ENCODE results near the gene RPS15. TPM values are rescaled to one million over a fixed set of nuclear protein-coding genes. Genes with fewer than 3 reads are reported as not detected.
A peak's percentile ranks its signal among the peaks of the same experiment; 100 is the strongest.

Gene RPS15
- total and polyA plus RNA-seq, 10 of the 15 experiments (the other 5 are each of a cell fraction or from before 2014, with no cell fraction given): 559 to 3,158 (median 1,413) TPM

DNA sequence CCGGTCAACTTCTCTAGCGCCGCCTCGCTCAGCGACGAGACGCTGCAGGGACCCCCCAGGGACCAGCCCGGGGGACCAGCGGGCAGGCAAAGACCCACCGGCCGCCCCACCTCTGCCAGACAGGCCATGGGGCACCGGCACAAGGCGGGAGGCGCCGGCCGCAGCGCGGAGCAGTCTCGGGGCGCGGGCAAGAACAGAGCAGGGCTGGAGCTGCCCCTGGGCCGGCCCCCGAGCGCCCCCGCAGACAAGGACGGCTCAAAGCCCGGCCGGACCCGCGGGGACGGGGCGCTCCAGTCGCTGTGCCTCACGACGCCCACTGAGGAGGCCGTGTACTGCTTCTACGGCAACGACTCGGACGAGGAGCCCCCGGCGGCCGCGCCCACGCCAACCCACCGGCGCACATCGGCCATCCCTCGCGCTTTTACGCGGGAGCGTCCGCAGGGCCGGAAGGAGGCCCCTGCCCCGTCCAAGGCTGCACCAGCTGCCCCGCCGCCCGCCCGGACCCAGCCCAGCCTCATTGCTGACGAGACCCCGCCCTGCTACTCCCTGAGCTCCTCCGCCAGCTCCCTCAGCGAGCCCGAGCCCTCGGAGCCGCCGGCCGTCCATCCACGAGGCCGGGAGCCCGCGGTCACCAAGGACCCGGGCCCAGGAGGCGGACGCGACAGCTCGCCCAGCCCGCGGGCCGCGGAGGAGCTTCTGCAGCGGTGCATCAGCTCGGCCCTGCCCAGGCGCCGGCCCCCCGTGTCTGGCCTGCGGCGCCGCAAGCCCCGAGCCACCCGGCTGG, 29.5 kb downstream of the RPS15 start:
- H3K4me1 ChIP-seq (ENCODE audit: control insufficient read depth, insufficient read depth, low read length): peaks cover 7% of the 10 kb centered on the region
- no peaks in the 10 kb centered on the region for H3K9me3 ChIP-seq (replicated peaks; ENCODE audit: control insufficient read depth, insufficient read depth, low read length)
- DNase-seq (ENCODE audit: low read depth, low spot score) (no peak), FAIRE-seq (no peak), ATAC-seq (no peak)
- no peak overlapping the region for H3K4me2 ChIP-seq (ENCODE audit: control insufficient read depth, insufficient read depth)
- H3K27me3 ChIP-seq (replicated peaks in 1 of 2; ENCODE audit: control insufficient read depth in 2 of 2, insufficient read depth in 2 of 2, low read length in 1 of 2): peaks cover 10 to 27% of the 10 kb centered on the region in 2 experiments
- H2AFZ ChIP-seq (ENCODE audit: control insufficient read depth, low read depth, low read length): no peak overlapping the region
- intact Hi-C loops (cut with micrococcal nuclease; ENCODE audit: unreplicated experiment) (no loop called here), in situ Hi-C loops (cut with MboI) (no loop called here)
- H3K4me3 ChIP-seq: no peak overlapping the region
- 0 out of 2 replicates have a peak, but pooled peaks have one; percentile 31 for TF ChIP-seq POLR2A (IDR thresholded peaks at IDR 0.05; ENCODE audit: low read depth, low read length)
- no peak for TF ChIP-seq CHD4 (IDR thresholded peaks at IDR 0.05)
- SMC1A ChIA-PET (ENCODE audit: uncharacterized antibody, unreplicated experiment): no interaction called here
- H3K79me2 ChIP-seq (ENCODE audit: control insufficient read depth, insufficient read depth, low read length): no peaks in the 10 kb centered on the region
- RAD21 ChIA-PET (ENCODE audit: unreplicated experiment): no interaction called here
- POLR2A ChIA-PET: no interaction called here
- no peak overlapping the region for H3K27ac ChIP-seq (ENCODE audit: control insufficient read depth, insufficient read depth)
- CTCF ChIA-PET: no interaction called here
- no peaks in the 10 kb centered on the region for H3K36me3 ChIP-seq (ENCODE audit: control insufficient read depth in 2 of 2, insufficient read depth in 2 of 2, low read length in 1 of 2)
- no peak overlapping the region for H3K9ac ChIP-seq (ENCODE audit: control insufficient read depth, insufficient read depth, low read length)
- WGBS (ENCODE audit: insufficient coverage, insufficient replicate concordance, low lambda C conversion rate, missing lambda C conversion rate): 12% methylated on average over 92 of the region's 92 CpGs
- BruUV-seq (replicated peaks): no TSS peak
- peaks cover 7% of the 10 kb centered on the region for H4K20me1 ChIP-seq (ENCODE audit: control insufficient read depth, insufficient read depth)

DNA sequence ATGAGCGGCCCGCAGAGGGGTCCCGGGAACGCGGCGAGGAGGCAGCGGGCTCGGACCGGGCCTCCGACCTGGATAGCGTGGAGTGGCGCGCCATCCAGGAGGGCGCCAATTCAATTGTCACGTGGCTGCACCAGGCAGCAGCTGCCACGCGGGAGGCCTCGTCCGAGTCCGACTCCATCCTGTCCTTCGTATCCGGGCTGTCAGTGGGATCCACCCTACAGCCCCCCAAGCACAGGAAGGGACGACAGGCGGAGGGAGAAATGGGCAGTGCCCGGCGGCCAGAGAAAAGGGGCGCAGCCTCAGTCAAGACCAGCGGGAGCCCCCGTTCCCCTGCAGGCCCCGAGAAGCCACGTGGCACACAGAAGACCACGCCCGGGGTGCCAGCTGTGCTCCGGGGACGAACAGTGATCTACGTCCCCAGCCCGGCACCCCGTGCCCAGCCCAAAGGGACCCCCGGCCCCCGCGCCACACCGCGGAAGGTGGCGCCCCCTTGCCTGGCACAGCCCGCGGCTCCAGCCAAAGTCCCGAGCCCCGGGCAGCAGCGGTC, 30.2 kb downstream of the RPS15 start:
- BruUV-seq (replicated peaks): no TSS peak
- TF ChIP-seq RAD21 (IDR thresholded peaks at IDR 0.05; ENCODE audit: insufficient read depth, low read depth, low read length) (no peak), CBX3 (IDR thresholded peaks at IDR 0.05; ENCODE audit: borderline replicate concordance, low read depth) (no peak), DPF2 (IDR thresholded peaks at IDR 0.05) (no peak), E2F8 (IDR thresholded peaks at IDR 0.05; ENCODE audit: low read depth, partially characterized antibody) (no peak), CEBPB (IDR thresholded peaks at IDR 0.05; ENCODE audit: borderline replicate concordance in 1 of 2, low read depth in 2 of 2, low read length in 2 of 2) (no peak), TCF7 (IDR thresholded peaks at IDR 0.05; ENCODE audit: borderline replicate concordance) (no peak), POLR2A (IDR thresholded peaks at IDR 0.05; ENCODE audit: low read depth, low read length) (0 out of 2 replicates have a peak, but pooled peaks have one; percentile 18), EZH2 (IDR thresholded peaks at IDR 0.05; ENCODE audit: borderline replicate concordance, control insufficient read depth, low read depth, low read length) (0 out of 2 replicates have a peak, but pooled peaks have one; percentile 35), TCF12 (IDR thresholded peaks at IDR 0.05; ENCODE audit: low read depth, low read length) (no peak)
- 27% methylated on average over 37 of the region's 49 CpGs for WGBS (ENCODE audit: insufficient coverage, insufficient replicate concordance, low lambda C conversion rate, missing lambda C conversion rate)
- intact Hi-C loops (cut with micrococcal nuclease; ENCODE audit: unreplicated experiment): no loop called here
- Histone ChIP-seq H4K20me1 (ENCODE audit: control insufficient read depth, insufficient read depth) (peaks cover 7% of the 10 kb centered on the region), H3K4me1 (ENCODE audit: control insufficient read depth, insufficient read depth, low read length) (peaks cover 7% of the 10 kb centered on the region), H3K4me2 (ENCODE audit: control insufficient read depth, insufficient read depth) (no peak overlapping the region), H3K9me3 (replicated peaks; ENCODE audit: control insufficient read depth, insufficient read depth, low read length) (no peaks in the 10 kb centered on the region), H3K36me3 (ENCODE audit: control insufficient read depth in 2 of 2, insufficient read depth in 2 of 2, low read length in 1 of 2) (no peaks in the 10 kb centered on the region), H3K27me3 (replicated peaks in 1 of 2; ENCODE audit: control insufficient read depth in 2 of 2, insufficient read depth in 2 of 2, low read length in 1 of 2) (peaks cover 10 to 27% of the 10 kb centered on the region in 2 experiments), H3K9ac (ENCODE audit: control insufficient read depth, insufficient read depth, low read length) (no peak overlapping the region), H2AFZ (ENCODE audit: control insufficient read depth, low read depth, low read length) (no peak overlapping the region), H3K4me3 (no peak overlapping the region), H3K27ac (ENCODE audit: control insufficient read depth, insufficient read depth) (no peak overlapping the region), H3K79me2 (ENCODE audit: control insufficient read depth, insufficient read depth, low read length) (no peaks in the 10 kb centered on the region)
- POLR2A ChIA-PET: no interaction called here
- DNase-seq (ENCODE audit: low read depth, low spot score): no peak
- ATAC-seq: no peak
- no peak for FAIRE-seq
- RAD21 ChIA-PET (ENCODE audit: unreplicated experiment): no interaction called here
- in situ Hi-C loops (cut with MboI): no loop called here
- SMC1A ChIA-PET (ENCODE audit: uncharacterized antibody, unreplicated experiment): no interaction called here
- CTCF ChIA-PET: no interaction called here
